ENCODE results near the gene GABRB2.
"Not testable (repeated sequence)": the region's sequence is repeated elsewhere in the genome, so short reads cannot be mapped to it uniquely, and the experiment has no call there.

The GABRB2 gene

DNA sequence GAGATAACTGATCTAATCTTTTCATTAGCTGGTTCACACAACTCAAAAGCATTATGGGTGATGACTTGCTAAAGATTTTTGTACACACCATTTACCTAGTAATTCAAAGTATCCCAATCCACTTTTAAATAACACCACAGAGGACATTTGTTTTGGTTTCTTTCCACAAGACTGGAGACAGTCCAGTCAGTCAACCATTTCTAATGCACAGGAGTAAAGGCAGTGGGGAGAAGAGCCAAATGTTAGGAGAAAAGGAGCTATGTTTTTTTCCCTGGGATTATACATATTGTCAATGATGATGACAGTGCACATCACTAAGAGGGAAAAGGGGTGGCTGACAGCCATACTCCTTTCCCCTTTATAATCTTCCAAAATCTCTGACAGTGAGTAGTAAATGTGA, 240.9 kb downstream of the GABRB2 start:
- in situ Hi-C loops (cut with MboI; ENCODE audit: low sequenced_read_pairs), result no loop called here

DNA sequence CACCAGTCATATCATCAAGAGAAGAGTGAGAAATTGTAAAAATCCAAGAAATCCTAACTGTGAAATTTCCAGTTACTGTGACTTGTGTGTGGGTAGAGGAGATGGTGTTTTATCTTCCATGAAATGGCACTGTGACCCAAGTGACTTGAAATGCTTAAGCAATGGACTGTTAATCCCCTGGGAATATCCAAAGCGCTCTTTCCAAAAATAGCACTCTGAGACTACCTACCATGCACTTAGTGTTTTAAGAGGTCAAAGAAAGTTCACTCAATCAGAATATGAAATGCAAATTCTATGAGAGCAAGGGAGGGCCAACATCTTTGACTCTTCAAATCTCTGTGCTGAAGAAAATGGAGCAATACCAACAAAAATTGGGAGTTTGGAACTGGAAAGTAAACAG, 244.0 kb downstream of the GABRB2 start:
- in situ Hi-C loops (cut with MboI; ENCODE audit: low sequenced_read_pairs), result no loop called here

DNA sequence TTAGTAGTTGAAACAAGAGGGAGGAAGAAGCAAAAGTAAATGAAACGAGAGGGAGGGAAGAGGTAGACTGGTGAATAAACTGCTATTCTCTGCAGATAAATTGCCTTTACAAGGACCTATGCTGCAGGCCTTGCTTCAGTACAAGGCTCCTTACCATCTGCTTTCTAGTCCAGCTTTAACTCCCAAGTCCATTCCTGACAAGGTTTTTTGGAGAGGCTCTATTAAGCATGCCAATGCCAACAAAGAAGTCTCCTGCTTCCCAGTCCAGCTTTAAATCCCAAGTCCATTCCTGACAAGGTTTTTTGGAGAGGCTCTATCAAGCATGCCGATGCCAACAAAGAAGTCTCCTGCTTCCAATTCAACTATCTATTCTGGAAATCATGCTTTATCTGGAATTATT, 244.9 kb downstream of the GABRB2 start:
- in situ Hi-C loops (cut with MboI; ENCODE audit: low sequenced_read_pairs), result no loop called here

DNA sequence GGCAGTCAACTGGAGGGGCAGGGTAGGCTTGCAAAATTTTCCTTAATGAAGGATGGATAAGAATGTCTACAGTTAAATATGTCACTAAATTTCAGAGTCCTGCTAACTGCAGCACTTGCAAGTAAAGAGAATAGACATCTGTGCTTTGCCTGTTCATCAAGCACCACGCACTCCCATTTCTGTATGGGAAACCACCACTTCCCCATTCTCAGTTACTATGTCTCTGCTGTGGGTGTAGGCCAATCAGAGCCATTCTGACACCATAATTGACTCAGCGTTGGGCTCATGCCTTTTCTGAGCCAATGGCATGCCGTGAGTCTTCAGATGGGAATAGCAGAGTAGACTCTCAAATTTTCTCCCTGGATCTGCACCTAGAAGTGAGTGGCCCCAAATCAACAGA, 247.5 kb downstream of the GABRB2 start:
- in situ Hi-C loops (cut with MboI; ENCODE audit: low sequenced_read_pairs), result no loop called here

DNA sequence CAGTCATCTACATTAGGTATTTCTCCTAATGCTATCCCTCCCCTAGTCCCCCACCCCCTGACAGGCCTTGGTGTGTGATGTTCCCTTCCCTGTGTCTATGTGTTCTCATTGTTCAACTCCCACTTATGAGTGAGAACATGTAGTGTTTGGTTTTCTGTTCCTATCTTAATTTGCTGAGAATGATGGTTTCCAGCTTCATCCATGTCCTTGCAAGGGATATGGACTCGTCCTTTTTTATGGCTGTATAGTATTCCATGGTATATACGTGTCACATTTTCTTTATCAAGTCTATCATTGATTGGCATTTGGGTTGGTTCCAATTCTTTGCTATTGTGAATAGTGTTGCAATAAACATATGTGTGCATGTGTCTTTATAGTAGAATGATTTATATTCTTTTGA, 249.1 kb downstream of the GABRB2 start:
- in situ Hi-C loops (cut with MboI; ENCODE audit: low sequenced_read_pairs), result not testable (repeated sequence)

DNA sequence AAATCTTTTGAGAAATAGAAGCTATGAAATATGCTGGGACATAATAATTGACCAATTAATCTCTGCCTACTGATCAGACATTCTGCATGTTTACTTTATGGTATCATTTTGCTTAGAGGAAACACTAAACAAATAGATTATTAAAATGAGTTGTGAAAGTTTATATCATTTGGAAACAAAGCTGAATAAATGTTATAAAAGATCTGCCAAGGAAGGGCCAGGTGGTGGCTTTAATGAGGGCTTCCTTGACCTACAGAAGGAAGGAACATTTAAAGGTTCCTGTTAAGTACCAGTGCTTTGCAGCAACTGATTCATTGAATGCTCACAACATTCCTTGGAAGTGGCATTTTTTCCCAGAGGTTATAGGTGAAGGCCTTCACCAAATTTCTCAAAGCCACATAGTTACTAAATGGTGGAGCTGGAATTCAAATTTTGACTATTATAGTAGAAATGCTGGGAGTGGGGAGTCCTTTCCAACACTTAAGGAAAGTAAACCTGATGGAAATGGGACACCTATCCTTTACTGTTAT, 250.7 kb downstream of the GABRB2 start:
- in situ Hi-C loops (cut with MboI; ENCODE audit: low sequenced_read_pairs), result no loop called here

DNA sequence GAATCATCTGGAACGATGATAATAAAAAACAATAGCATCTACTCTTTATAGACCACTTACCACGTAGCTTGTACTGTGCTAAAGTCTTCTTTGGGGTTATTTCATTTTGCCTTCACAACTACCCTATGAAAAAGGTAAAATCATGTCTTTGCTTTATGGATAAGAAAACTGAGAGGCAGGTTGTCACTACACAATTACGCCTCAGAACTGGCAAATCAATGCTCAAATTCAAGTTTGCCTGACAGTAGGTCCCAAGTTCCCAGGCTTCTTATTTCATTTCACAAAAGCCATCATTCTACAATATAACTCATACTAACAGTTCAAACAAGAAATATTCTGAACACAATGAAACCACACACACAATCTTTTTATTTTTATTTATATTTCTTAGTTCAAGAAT, 258.5 kb downstream of the GABRB2 start:
- in situ Hi-C loops (cut with MboI; ENCODE audit: low sequenced_read_pairs), result no loop called here

DNA sequence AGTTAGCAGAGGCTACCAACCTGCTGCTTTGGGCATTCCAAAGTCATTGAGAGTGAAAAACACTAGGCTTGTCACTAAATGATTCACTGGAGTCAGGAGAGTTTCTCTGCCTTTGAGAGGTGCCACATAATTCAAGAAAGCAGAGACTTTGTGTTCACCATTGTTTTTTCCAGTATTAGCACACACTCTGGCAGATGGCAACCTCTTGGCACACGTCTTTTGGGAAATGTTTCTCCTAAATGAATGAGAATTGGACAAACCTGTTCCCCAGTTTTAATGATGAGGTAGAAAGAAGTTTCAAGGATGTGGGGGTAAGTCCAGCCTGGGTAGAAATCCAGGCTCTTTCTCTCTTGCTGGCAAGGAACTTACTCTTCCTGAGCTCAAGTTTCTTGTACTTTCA, 259.1 kb downstream of the GABRB2 start:
- in situ Hi-C loops (cut with MboI; ENCODE audit: low sequenced_read_pairs), result no loop called here

GRCh38 chr5:161286066-161286655, 260.4 kb downstream of the GABRB2 start:
- in situ Hi-C loops (cut with MboI; ENCODE audit: low sequenced_read_pairs), result no loop called here

GRCh38 chr5:161284445-161284844, 262.1 kb downstream of the GABRB2 start:
- in situ Hi-C loops (cut with MboI; ENCODE audit: low sequenced_read_pairs), result no loop called here

DNA sequence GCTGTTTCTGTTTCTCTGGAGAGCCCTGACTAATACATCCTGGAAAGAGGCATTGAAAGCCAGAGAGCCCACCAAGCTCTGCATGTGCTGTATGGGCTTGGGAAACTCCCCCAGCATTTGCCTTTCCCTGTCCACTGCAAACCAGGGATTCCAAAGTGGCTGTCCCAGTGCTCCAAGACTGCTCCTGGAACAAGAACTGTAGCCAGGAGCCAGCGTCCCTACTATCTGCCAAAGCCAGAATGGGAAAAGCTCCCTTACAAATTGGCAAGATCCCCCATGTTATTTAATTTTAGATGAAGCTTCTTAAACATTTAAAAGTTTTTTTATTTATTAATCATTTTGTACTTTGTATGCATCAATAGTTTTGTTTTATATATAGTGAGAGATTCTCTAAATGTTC, 263.2 kb downstream of the GABRB2 start:
- in situ Hi-C loops (cut with MboI; ENCODE audit: low sequenced_read_pairs), result no loop called here

DNA sequence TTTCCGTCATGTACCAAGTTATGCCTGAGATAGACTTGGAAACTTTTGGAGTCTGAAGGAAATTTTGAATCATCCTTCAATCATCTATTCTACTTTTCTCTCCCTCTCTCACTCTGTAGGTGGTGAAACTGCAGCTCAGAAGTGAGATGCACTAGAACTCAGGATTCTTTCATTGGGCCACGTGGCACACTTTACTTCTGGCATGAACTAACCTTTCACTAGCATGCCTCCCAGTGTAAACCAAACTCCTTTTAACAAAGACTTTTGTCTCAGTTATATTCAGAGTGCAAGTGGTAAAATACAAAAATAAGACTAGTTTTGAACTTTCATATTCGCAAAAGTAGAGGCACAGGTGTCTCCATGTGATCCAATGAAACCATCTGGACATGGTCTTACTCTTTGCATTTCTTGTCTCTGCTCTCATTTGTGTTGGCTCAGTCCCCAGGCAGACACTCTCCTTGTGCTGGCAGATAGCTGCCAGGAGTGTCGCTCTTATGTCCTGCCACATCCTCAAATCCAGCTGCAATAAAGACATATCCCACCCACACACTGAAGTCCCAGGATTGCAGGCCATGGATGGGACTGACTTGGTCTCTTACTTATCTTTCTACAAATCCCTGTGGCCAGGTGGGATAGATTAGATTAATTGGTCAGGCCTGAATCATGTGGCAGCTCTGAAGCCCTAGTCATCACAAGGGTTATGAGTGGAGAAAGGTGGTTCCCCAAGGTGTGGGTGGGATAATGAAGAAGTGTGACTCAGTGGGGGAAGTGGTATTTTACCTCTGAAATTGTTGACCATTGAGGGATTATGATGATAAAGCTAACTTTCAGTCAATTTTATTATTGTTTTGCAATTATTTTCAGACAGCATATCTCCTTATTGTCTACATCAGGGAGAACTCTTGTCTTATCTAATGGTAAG, 267.5 kb downstream of the GABRB2 start:
- in situ Hi-C loops (cut with MboI; ENCODE audit: low sequenced_read_pairs), result no loop called here

DNA sequence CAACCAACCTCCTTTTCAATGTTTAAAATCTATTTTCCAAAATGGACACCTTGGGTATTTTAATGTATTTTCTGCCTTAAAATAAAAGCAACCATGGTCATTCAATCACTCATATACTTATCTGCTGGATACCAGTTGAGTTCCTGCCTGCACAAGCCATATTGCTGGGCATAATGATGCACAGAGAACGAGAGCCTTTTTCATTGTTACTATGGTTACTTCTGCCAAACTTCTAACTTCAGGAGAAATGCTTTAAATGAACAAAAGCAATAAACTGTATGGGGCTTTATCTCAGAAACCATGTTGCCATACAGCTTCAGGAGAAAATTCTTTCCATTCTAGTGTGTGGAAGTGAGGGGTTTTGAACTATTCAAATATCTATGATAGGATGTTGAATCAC, 269.5 kb downstream of the GABRB2 start:
- in situ Hi-C loops (cut with MboI; ENCODE audit: low sequenced_read_pairs), result no loop called here

DNA sequence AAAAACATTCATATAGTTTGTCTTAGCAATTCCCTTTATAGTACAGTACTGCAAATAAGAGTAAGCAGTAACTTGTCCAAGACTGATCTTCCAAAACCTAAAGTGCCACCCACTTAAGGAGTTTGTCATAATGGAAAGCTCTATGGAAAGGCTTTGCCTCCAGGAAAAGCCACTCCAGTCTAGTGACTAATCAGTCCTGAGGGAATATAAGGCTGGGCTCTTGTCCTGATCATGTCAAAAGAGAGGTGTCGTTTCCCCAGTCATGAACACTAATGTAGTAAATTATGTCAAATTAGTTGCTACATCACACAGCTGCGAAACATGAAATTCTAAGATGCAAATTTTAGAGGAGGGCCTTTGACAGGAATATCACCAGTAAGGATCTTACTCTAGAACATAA, 271.6 kb downstream of the GABRB2 start:
- in situ Hi-C loops (cut with MboI; ENCODE audit: low sequenced_read_pairs), result no loop called here

DNA sequence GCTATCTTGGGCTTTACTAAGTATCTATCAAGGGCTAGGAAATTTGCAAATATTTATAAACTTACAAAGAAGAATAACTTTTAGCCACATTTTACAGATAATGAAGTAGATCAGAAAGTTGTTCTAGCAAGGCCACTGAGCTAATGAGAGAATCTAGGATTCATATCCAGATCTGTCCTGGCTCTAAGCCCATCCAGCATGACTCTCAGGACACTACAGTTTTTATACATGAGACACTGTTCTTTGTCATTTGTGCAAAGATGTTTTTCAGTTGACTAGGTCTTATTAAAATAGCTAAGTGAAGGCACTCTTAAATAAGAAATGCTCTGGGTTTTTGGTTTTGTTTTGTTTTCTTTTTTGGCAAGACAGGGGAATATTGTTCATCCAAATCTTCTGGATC, 273.1 kb downstream of the GABRB2 start:
- in situ Hi-C loops (cut with MboI; ENCODE audit: low sequenced_read_pairs), result no loop called here

GRCh38 chr5:161271816-161272215, 274.7 kb downstream of the GABRB2 start:
- in situ Hi-C loops (cut with MboI; ENCODE audit: low sequenced_read_pairs), result no loop called here

DNA sequence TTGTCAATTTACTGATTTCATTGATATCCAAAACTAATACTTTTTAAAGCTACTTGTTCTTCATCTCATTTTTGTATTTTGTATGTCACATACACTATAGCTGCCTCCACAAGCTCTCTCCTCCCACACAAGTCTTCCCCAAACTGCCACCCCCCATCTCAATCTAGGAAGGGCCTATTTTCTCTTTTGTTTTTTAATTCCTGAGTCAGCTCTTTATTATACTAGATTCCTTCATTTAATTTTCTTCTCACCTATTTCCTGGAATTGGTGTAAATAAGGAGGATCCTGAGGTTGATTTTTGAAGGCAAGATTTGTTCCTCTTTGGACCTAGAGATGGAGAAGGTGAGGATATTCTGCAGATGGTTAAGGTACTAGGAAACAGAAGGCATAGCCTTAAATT, 277.4 kb downstream of the GABRB2 start:
- in situ Hi-C loops (cut with MboI; ENCODE audit: low sequenced_read_pairs), result no loop called here

DNA sequence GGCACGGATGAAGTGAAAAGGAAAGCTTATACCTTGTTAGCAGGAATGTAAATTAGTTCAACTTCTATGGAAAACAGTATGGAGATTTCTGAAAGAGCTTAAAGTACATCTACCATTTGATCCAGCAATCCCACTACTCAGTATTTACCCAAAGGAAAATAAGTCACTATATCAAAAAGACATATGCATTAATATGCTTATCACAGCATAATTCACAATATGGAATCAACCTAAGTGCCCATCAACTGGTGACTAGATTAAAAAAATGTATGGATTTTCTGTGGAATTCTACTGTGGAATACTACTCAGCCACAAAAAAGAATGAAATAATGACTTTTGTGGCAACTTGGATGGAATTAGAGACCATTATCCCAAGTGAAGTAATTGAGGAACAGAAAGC, 279.6 kb downstream of the GABRB2 start:
- in situ Hi-C loops (cut with MboI; ENCODE audit: low sequenced_read_pairs), result no loop called here

DNA sequence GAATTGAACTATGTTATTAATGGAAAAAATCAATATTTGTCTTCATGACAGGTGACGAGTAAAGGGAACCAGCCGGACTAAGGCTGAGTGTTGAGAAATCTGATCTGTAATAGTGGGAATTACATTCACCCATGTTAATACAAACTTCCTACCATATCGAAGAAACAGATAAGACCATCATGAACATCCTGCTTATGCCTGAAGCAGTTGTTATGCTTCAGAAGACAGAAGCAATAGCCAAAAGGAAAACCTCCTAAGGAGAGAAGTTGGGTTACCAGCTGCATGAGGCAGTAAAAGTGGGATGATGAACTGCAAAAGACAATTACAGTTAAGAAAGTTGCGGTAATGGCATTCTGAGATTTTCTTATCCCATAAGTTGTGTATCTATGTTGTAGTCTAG, 281.5 kb downstream of the GABRB2 start:
- in situ Hi-C loops (cut with MboI; ENCODE audit: low sequenced_read_pairs), result no loop called here

DNA sequence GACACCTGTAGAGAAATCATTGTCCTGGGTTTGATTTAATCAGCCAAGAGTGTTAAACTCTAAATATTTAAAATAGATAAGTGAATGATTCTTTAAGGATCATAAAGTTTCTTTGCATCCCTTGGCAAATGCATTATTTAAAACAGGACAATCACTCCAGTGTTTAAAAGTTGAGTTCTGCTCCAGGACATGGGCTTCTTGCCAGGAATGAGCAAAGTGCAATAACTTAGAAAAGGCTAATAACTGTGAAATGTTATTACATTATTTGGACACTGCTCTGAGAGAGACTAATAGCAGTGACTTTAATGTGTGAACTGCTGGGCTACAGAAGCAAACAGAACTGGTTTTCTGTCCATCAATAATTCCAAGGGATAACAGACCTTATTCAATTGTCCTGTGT, 283.3 kb downstream of the GABRB2 start:
- in situ Hi-C loops (cut with MboI; ENCODE audit: low sequenced_read_pairs), result no loop called here

- in situ Hi-C loops (cut with MboI; ENCODE audit: low sequenced_read_pairs), result no loop called here
These were observed 284.7 kb downstream of the GABRB2 start for GRCh38 chr5:161261668-161262323.

DNA sequence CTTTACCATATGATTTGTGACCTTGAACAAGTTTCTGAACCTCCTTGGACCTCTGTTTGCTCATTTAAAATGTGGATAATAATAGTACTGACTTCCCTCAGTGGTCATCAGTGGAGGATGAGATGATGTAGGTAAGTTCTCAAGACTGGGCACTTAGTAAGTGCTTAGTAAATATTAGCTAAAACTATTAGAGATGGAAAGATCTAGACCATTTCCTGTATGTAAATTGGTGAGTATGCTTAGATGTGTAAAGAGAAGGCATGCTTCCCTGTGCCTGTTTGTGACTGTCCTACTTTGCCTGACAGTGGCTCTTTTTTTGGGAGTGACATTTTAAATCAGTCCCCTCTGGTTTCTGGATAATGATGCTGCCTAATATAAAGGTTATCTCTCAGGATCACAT, 288.1 kb downstream of the GABRB2 start:
- in situ Hi-C loops (cut with MboI; ENCODE audit: low sequenced_read_pairs), result no loop called here
